ENCODE data around the gene USH2A. TPM values are rescaled to one million over a fixed set of nuclear protein-coding genes. Genes with fewer than 3 reads are reported as not detected.

USH2A gene
- total RNA-seq, 1 donor from 2014 or later, result 0.04 TPM

GRCh38 chr1:215650446-215651149 lies 772.6 kb downstream of the USH2A start:
- no peak for DNase-seq (ENCODE audit: low spot score)
- no peaks in the 10 kb centered on the region for H3K36me3 Mint-ChIP-seq

GRCh38 chr1:215648957-215649356 lies 774.3 kb downstream of the USH2A start:
- no peak overlapping the region for H3K27ac Mint-ChIP-seq
- no peaks in the 10 kb centered on the region for H3K4me1 Mint-ChIP-seq
- peaks cover 7% of the 10 kb centered on the region for H3K4me1 ChIP-seq
- H3K27me3 ChIP-seq, result no peaks in the 10 kb centered on the region
- H3F3A ChIP-seq (ENCODE audit: low read depth), result no peaks in the 10 kb centered on the region
- H3K4me3 ChIP-seq, result no peak overlapping the region
- H3K9ac ChIP-seq, result no peak overlapping the region
- TF ChIP-seq EZH2 (IDR thresholded peaks at IDR 0.05), result no peak
- TF ChIP-seq EZH2phosphoT487 (IDR thresholded peaks at IDR 0.05), result no peak
- TF ChIP-seq CTCF (IDR thresholded peaks at IDR 0.05), result no peak
- H2AFZ ChIP-seq (replicated peaks), result no peak overlapping the region
- H3K4me2 ChIP-seq, result no peak overlapping the region
- no peaks in the 10 kb centered on the region for H3K36me3 ChIP-seq
- H4K20me1 ChIP-seq (ENCODE audit: low read depth), result no peaks in the 10 kb centered on the region
- no peak overlapping the region for H3K4me3 Mint-ChIP-seq
- H3K36me3 Mint-ChIP-seq, result no peaks in the 10 kb centered on the region
- H3K27ac ChIP-seq, result no peak overlapping the region
- H3K27me3 Mint-ChIP-seq (ENCODE audit: insufficient read depth, low read depth), result peaks cover 2% of the 10 kb centered on the region
- no peak for DNase-seq (ENCODE audit: low spot score)
- no peaks in the 10 kb centered on the region for H3K9me3 ChIP-seq (ENCODE audit: low read depth)
- H3K9me3 Mint-ChIP-seq, result no peaks in the 10 kb centered on the region
- no peaks in the 10 kb centered on the region for H3K79me2 ChIP-seq (ENCODE audit: low read depth)

More at GRCh38 chr1:215650446-215651149, 772.6 kb downstream of the USH2A start:
- Histone ChIP-seq H3K4me2 (no peak overlapping the region), H3K36me3 (no peaks in the 10 kb centered on the region), H3K4me1 (peaks cover 7% of the 10 kb centered on the region), H4K20me1 (ENCODE audit: low read depth) (no peaks in the 10 kb centered on the region), H3F3A (ENCODE audit: low read depth) (no peaks in the 10 kb centered on the region), H3K9me3 (ENCODE audit: low read depth) (no peaks in the 10 kb centered on the region), H3K79me2 (ENCODE audit: low read depth) (no peaks in the 10 kb centered on the region), H3K27me3 (no peaks in the 10 kb centered on the region), H3K27ac (no peak overlapping the region), H3K4me3 (no peak overlapping the region), H2AFZ (replicated peaks) (no peak overlapping the region), H3K9ac (no peak overlapping the region)
- Mint-ChIP-seq H3K9me3 (no peaks in the 10 kb centered on the region), H3K27ac (no peak overlapping the region), H3K27me3 (ENCODE audit: insufficient read depth, low read depth) (no peaks in the 10 kb centered on the region), H3K4me1 (no peaks in the 10 kb centered on the region), H3K4me3 (no peak overlapping the region)
- TF ChIP-seq EZH2 (IDR thresholded peaks at IDR 0.05), result no peak
- no peak for TF ChIP-seq CTCF (IDR thresholded peaks at IDR 0.05)
- TF ChIP-seq EZH2phosphoT487 (IDR thresholded peaks at IDR 0.05), result no peak

- no peak overlapping the region for H3K9ac ChIP-seq
- H3K9me3 ChIP-seq (ENCODE audit: low read depth), result no peaks in the 10 kb centered on the region
- no peaks in the 10 kb centered on the region for H3K27me3 ChIP-seq
- no peak overlapping the region for H3K27ac ChIP-seq
- Mint-ChIP-seq H3K27me3 (ENCODE audit: insufficient read depth, low read depth) (peaks cover 2% of the 10 kb centered on the region), H3K9me3 (no peaks in the 10 kb centered on the region), H3K36me3 (no peaks in the 10 kb centered on the region), H3K27ac (no peak overlapping the region), H3K4me3 (no peak overlapping the region), H3K4me1 (no peaks in the 10 kb centered on the region)
- H3K4me2 ChIP-seq, result no peak overlapping the region
- H3F3A ChIP-seq (ENCODE audit: low read depth), result no peaks in the 10 kb centered on the region
- H2AFZ ChIP-seq (replicated peaks), result no peak overlapping the region
- TF ChIP-seq EZH2 (IDR thresholded peaks at IDR 0.05) (no peak), CTCF (IDR thresholded peaks at IDR 0.05) (no peak), EZH2phosphoT487 (IDR thresholded peaks at IDR 0.05) (no peak)
- no peak for DNase-seq (ENCODE audit: low spot score)
- peaks cover 7% of the 10 kb centered on the region for H3K4me1 ChIP-seq
- H4K20me1 ChIP-seq (ENCODE audit: low read depth), result no peaks in the 10 kb centered on the region
- no peaks in the 10 kb centered on the region for H3K36me3 ChIP-seq
- H3K79me2 ChIP-seq (ENCODE audit: low read depth), result no peaks in the 10 kb centered on the region
- H3K4me3 ChIP-seq, result no peak overlapping the region
Observed at GRCh38 chr1:215647738-215648137, 775.5 kb downstream of the USH2A start.
